Muscle layer of colon (tissue), 2 donors: ENCODE data around the gene RGS7.
"Not testable (repeated sequence)": the region's sequence is repeated elsewhere in the genome, so short reads cannot be mapped to it uniquely, and the experiment has no call there.

ENCODE experiments used
- H3K27ac ChIP-seq: one replicate; pipeline ENCODE4 v1.7.0; 2013; ENCODE audit warnings: low read depth, mild to moderate bottlenecking, low read length, moderate library complexity
- H3K27me3 ChIP-seq, 2 donors: one replicate each; pipeline ENCODE4 v1.7.0; 2013; ENCODE audit warnings: low read length in 2 of 2, mild to moderate bottlenecking in 2 of 2; ENCODE audit not compliant: insufficient read depth in 2 of 2, control insufficient read depth in 1 of 2
- H3K36me3 ChIP-seq: one replicate; pipeline ENCODE4 v1.7.0; 2013; ENCODE audit warnings: mild to moderate bottlenecking, low read length; ENCODE audit not compliant: insufficient read depth
- H3K4me1 ChIP-seq: one replicate; pipeline ENCODE4 v1.7.0; 2013; ENCODE audit warnings: mild to moderate bottlenecking, low read length; ENCODE audit not compliant: insufficient read depth
- H3K4me3 ChIP-seq, 2 donors: one replicate each; pipeline ENCODE4 v1.7.0; 2013; ENCODE audit warnings: low read length in 2 of 2, low read depth in 1 of 2, mild to moderate bottlenecking in 1 of 2, moderate library complexity in 1 of 2
- H3K9ac ChIP-seq: one replicate; pipeline ENCODE4 v1.7.0; 2013; ENCODE audit warnings: low read length
- H3K9me3 ChIP-seq: one replicate; pipeline ENCODE4 v1.7.0; 2013; ENCODE audit warnings: mild to moderate bottlenecking, low read length
- donor health status: abdominal sarcoma.
- donor health status: Adenocarcinoma of cecum.

Gene RGS7

DNA sequence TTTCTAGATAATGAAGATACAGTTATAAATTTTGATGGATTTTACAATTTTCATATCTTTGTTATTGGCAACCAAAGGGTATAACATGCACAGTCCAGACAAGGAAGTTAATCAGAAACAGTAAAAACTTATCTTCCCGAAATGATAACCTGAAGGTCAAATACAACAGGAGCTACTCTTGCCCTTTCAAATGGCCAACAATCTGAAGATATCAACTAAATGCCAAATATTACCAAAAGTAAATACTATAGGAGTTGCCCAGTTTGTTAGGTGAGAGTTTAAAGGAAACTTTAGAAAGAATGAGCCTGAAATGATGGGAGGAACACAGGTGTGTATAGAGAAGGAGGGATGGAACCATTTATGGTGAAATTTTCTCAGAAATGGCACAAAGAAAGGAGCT is 153.2 kb downstream of the RGS7 start:
- no peak overlapping the region for H3K27ac ChIP-seq
- H3K4me1 ChIP-seq: no peaks in the 10 kb centered on the region
- H3K9me3 ChIP-seq: no peaks in the 10 kb centered on the region
- H3K27me3 ChIP-seq: no peaks in the 10 kb centered on the region
- H3K4me3 ChIP-seq: no peak overlapping the region
- no peak overlapping the region for H3K9ac ChIP-seq
- no peaks in the 10 kb centered on the region for H3K36me3 ChIP-seq

DNA sequence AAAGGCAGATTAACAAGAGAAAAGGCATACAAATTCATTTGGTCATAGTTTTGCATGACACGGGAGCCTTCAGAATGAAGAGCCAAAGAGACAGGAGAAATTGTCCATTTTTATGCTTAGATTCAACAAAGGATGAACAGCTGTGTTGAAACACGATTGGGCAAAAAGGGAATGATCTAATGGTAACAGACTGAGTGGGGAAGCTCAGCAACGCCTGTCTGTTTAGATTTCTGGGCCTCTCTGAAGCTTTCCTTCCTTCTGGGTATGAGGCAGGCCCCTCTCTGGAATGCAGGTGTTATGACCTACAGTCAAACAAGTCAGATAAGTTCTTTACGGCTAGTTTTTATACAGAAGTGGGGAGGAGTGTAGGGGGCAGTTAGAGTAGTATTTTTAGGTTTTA is 154.6 kb downstream of the RGS7 start:
- H3K27me3 ChIP-seq: no peaks in the 10 kb centered on the region
- H3K4me3 ChIP-seq: no peak overlapping the region
- no peaks in the 10 kb centered on the region for H3K9me3 ChIP-seq
- no peaks in the 10 kb centered on the region for H3K4me1 ChIP-seq
- H3K27ac ChIP-seq: no peak overlapping the region
- H3K36me3 ChIP-seq: no peaks in the 10 kb centered on the region
- no peak overlapping the region for H3K9ac ChIP-seq

DNA sequence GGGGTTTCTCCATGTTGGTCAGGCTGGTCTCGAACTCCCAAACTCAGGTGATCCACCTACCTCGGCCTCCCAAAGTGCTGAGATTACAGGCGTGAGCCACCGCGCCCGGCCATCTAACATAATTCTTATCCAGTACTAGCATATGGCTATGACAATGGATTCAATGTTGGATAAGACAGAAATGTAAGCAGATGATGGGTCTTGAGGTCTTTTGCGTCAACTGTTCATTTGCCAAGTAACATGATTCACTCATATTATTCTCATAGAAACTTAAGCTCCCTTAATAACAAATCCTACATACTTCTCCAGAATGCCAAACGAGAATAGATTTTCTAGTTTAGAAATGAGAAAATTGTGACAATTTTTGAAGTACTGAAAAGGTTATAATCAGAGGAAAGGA is 170.3 kb downstream of the RGS7 start:
- H3K27me3 ChIP-seq: no peaks in the 10 kb centered on the region
- no peak overlapping the region for H3K9ac ChIP-seq
- H3K4me3 ChIP-seq: no peak overlapping the region
- H3K4me1 ChIP-seq: no peaks in the 10 kb centered on the region
- no peak overlapping the region for H3K27ac ChIP-seq
- H3K36me3 ChIP-seq: no peaks in the 10 kb centered on the region
- no peaks in the 10 kb centered on the region for H3K9me3 ChIP-seq

DNA sequence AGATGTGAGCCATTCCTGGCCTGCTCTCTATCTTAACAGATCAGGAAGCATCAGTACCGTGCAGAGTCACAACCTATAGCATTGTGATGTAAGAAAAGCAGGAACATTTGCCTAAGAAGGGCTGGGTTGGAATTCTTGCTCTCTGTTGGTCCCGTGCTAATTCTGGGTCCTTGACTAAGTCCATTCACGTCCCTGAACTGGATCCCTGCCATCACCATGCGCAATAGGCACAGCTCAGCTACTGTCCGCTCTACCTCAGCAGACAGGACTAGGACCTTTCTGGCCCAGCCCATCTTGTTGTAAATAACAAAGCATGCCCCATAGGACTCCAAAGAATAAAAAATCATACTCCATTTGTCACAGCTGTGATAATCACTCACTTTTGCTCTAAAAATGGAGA is 175.0 kb downstream of the RGS7 start:
- Histone ChIP-seq H3K9ac (no peak overlapping the region), H3K4me1 (no peaks in the 10 kb centered on the region), H3K27me3 (no peaks in the 10 kb centered on the region), H3K9me3 (no peaks in the 10 kb centered on the region), H3K27ac (no peak overlapping the region), H3K36me3 (no peaks in the 10 kb centered on the region), H3K4me3 (no peak overlapping the region)

DNA sequence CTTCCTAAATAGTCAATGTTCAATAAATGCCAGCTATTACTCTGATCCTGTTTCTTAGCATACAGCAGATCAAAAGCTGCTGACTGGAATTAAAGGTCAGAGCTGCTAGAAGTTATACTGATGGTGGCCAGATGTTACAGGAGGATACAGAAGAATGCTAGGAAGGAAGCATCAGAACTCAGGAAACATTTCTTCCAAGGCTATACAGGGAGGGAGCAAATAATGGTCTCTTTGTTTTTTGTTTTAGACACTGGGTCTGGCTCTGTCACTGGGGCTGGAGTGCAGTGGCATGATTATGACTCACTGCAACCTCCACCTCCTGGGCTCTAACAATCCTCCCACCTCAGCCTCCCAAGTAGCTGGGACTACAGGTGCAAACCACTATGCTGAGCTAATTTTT is 175.5 kb downstream of the RGS7 start:
- Histone ChIP-seq H3K27ac (no peak overlapping the region), H3K9me3 (no peaks in the 10 kb centered on the region), H3K4me1 (no peaks in the 10 kb centered on the region), H3K27me3 (no peaks in the 10 kb centered on the region), H3K9ac (no peak overlapping the region), H3K4me3 (no peak overlapping the region), H3K36me3 (no peaks in the 10 kb centered on the region)

DNA sequence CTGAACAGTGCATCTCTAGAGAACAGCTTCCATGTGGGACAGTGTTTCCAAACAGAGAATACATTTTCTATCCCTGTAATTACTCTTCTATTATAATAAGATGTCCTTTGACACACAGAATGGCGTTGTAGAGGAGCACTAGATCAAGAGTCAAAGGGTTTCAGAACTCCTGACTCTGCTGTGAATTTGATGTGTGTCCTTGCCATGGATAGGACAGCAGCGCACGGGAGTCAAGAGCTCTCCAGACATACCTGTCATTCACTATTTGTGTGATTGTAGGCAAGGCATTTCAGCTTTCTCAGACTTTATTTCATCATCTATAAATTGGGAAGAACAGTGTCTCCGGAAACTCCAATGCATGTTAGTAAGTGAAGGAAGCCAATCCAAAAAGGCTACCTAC is 176.4 kb downstream of the RGS7 start:
- Histone ChIP-seq H3K9me3 (no peaks in the 10 kb centered on the region), H3K27me3 (no peaks in the 10 kb centered on the region), H3K36me3 (no peaks in the 10 kb centered on the region), H3K4me3 (no peak overlapping the region), H3K4me1 (no peaks in the 10 kb centered on the region), H3K27ac (no peak overlapping the region), H3K9ac (no peak overlapping the region)

DNA sequence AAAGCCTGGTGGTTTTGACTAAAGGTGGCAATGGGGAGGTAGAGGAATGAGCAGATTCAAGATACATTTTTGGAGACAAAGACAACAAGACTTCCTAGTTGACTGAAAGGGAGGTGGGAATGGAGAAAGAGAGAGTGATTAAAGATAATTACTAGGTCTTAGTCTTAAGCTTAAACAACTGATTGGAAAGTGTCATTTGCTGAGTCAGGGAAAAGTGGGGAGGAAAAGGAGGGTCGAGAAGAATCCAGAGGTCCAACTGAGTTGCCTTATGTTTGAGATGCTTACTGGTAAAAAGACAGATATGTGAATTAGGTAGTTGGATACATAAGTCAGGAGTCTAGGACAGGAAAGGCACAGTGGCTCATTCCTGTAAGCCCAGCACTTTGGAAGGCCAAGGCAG is 179.3 kb downstream of the RGS7 start:
- Histone ChIP-seq H3K36me3 (no peaks in the 10 kb centered on the region), H3K9ac (no peak overlapping the region), H3K4me3 (no peak overlapping the region), H3K4me1 (no peaks in the 10 kb centered on the region), H3K27me3 (no peaks in the 10 kb centered on the region), H3K27ac (no peak overlapping the region), H3K9me3 (no peaks in the 10 kb centered on the region)

DNA sequence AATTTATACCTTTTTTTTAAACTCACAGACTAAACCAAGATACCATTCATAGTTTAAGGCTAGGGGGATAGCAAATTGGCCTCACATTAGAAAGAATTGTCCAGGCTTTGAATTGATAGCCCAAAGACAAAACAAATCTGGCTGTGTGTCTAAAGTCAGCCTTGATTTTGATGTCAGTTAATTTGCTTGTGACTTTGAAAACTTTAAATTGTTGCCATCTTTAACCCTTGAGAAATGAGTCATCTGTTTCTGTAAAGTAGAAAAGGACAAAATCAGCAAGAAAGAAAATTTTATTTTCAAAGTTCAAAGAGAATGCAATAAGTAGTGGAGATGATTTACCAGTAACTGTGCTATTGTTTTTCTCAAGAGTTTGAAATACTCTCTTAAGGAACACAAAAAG is 184.5 kb downstream of the RGS7 start:
- Histone ChIP-seq H3K9ac (no peak overlapping the region), H3K4me1 (no peaks in the 10 kb centered on the region), H3K27me3 (no peaks in the 10 kb centered on the region), H3K4me3 (no peak overlapping the region), H3K9me3 (no peaks in the 10 kb centered on the region), H3K27ac (no peak overlapping the region), H3K36me3 (no peaks in the 10 kb centered on the region)

DNA sequence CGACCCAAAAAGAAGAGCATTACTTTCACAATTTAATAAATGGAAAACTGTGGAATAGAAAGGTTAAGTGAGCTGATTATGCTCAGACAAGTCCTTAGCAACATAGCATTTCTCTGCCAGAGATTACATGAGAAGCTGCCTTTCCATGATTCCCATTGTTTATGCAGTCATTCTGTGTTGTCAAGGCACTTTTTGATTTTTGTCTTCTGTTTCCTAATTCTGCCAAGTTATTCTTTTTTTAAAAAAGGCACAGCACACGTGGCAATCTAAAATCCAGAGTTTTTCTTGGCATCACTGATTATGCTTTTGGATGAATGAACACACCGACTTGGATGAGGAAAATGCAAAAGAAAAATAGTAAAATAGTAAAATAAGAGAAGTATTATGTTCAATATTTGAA is 185.0 kb downstream of the RGS7 start:
- Histone ChIP-seq H3K4me1 (no peaks in the 10 kb centered on the region), H3K27me3 (no peaks in the 10 kb centered on the region), H3K27ac (no peak overlapping the region), H3K36me3 (no peaks in the 10 kb centered on the region), H3K9ac (no peak overlapping the region), H3K4me3 (no peak overlapping the region), H3K9me3 (no peaks in the 10 kb centered on the region)

DNA sequence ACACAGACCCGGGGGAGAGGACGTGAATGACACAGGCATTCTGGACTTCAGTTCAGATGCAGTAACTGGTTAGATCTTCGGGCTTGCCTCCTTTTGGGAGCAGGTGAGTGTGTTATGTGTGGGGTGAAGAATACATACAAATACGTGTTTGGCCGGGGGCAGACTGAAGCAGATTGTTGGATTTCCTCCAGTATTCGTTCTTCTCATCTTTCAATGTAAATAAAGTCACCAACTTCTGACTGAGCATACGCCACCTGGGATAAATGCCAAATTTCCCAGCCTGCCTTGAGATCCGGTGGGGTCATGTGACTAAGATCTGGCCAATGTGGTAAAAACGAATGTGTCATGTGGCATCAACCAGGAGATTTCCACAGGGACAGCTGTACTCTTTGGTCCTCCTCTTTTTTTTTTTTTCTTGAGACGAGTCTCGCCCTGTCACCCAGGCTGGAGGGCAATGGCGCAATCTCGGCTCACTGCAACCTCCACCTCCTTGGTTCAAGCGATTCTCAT is 189.8 kb downstream of the RGS7 start:
- no peaks in the 10 kb centered on the region for H3K36me3 ChIP-seq
- no peak overlapping the region for H3K9ac ChIP-seq
- no peaks in the 10 kb centered on the region for H3K9me3 ChIP-seq
- H3K4me1 ChIP-seq: no peaks in the 10 kb centered on the region
- H3K27ac ChIP-seq: no peak overlapping the region
- H3K4me3 ChIP-seq: no peak overlapping the region
- no peaks in the 10 kb centered on the region for H3K27me3 ChIP-seq

DNA sequence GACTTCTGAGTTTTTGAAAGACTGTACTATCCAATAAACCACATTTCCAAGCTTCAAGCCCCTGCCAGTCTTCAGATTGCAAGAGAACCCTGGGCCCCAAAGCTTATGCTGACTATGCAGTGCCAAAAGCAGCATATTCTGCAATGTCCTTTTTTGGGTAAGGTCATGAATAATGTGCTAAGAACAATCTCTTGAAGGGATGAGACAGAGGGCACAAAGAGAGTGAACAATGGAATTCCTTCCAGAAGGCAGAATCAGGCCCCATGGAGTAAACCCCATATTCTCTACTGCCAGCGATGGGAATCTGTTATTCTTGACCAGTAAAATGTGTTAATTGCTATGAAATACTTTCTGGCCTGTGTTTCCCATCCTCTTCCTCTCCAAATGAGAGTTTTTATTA is 190.4 kb downstream of the RGS7 start:
- Histone ChIP-seq H3K9me3 (no peaks in the 10 kb centered on the region), H3K9ac (no peak overlapping the region), H3K4me1 (no peaks in the 10 kb centered on the region), H3K36me3 (no peaks in the 10 kb centered on the region), H3K27ac (no peak overlapping the region), H3K4me3 (no peak overlapping the region), H3K27me3 (no peaks in the 10 kb centered on the region)

DNA sequence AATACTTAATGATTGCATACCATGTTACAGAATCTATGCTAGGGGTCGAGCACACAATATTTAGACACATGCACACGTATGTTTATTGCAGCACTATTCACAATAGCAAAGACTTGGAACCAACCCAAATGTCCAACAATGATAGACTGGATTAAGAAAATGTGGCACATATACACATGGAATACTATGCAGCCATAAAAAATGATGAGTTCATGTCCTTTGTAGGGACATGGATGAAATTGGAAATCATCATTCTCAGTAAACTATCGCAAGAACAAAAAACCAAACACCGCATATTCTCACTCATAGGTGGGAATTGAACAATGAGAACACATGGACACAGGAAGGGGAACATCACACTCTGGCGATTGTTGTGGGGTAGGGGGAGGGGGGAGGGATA is 191.7 kb downstream of the RGS7 start:
- not testable (repeated sequence) for H3K36me3 ChIP-seq, H3K27ac ChIP-seq, H3K4me1 ChIP-seq, H3K4me3 ChIP-seq, H3K27me3 ChIP-seq, H3K9ac ChIP-seq, H3K9me3 ChIP-seq
